ENCODE data around the gene PLD1.
A peak's percentile ranks its signal among the peaks of the same experiment; 100 is the strongest.

The PLD1 gene

DNA sequence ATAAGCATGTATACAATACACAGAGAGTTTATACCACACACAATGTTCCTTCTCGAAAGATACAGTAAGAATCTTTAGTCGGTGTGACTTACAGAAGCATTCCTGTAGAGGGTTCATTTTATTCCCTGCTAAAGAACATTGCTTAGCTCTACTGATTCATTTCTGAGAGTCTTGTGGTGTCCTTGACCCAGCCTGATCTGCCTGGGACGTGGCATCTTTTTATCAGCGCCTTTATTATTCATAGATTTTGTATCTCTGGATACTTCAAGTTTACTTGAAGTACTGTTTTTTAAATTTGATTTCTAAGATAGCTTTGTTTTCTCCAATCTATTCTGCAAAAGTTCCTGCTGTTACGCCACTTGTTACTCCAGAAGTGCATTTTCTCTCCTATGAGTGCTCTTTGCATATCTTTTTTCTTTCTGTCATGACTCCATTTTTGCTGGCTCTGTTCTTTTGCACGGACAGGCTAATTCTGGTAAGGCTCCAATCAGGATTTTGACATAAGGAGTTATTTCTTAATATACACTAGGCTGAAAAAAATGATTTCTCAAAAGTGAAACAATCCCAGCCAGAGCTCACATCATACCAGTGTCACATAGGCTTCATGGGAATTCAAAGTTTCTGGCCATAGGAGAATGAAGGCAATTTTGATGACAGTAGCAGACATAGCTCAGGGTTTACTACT lies 235.6 kb downstream of the PLD1 start:
- no peak for DNase-seq (ENCODE audit: extremely low spot score)
- TF ChIP-seq, protein P1, sequence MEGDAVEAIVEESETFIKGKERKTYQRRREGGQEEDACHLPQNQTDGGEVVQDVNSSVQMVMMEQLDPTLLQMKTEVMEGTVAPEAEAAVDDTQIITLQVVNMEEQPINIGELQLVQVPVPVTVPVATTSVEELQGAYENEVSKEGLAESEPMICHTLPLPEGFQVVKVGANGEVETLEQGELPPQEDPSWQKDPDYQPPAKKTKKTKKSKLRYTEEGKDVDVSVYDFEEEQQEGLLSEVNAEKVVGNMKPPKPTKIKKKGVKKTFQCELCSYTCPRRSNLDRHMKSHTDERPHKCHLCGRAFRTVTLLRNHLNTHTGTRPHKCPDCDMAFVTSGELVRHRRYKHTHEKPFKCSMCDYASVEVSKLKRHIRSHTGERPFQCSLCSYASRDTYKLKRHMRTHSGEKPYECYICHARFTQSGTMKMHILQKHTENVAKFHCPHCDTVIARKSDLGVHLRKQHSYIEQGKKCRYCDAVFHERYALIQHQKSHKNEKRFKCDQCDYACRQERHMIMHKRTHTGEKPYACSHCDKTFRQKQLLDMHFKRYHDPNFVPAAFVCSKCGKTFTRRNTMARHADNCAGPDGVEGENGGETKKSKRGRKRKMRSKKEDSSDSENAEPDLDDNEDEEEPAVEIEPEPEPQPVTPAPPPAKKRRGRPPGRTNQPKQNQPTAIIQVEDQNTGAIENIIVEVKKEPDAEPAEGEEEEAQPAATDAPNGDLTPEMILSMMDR (IDR thresholded peaks at IDR 0.05; ENCODE audit: control extremely low read depth, extremely low read depth, low read depth, missing control alignments), result no peak
- ChIA-PET POLR2A (no interaction called here), CTCF (interaction anchor here (0.8 to 2.4 kb wide), 6 partner anchors 9 to 613 kb away, joined by 3 to 17 read pairs (median 4); no protein-coding TSS in a partner anchor)

DNA sequence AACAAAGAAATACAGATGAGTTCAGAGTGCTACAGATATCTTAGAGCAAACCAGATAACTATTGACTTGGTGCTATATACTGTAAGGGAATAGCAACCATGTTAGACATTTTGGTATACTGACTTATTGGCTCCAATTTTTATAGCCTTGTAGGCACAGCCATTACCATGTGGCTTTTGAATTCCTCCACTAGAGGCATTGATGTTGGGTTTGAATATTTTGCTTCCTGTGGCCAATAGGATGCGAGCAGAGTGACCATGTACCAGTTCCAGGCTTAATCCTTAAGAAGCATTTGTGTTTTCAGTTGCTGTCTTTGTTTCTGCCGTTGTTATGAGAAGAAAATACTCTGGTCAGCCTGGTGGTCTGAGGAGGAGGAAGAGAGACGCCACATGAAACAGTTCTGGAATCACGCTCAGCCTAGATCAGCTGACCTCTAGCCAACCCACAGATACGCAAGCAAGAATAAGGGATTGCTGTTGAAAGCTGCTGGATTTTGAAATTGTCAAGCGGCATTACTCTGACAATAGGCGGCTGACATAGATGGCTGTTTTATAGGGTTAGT lies 240.6 kb downstream of the PLD1 start:
- ChIA-PET CTCF (no interaction called here), POLR2A (no interaction called here)
- TF ChIP-seq, protein P1 (IDR thresholded peaks at IDR 0.05; ENCODE audit: control extremely low read depth, extremely low read depth, low read depth, missing control alignments), result no peak
- no peak for DNase-seq (ENCODE audit: extremely low spot score)

DNA sequence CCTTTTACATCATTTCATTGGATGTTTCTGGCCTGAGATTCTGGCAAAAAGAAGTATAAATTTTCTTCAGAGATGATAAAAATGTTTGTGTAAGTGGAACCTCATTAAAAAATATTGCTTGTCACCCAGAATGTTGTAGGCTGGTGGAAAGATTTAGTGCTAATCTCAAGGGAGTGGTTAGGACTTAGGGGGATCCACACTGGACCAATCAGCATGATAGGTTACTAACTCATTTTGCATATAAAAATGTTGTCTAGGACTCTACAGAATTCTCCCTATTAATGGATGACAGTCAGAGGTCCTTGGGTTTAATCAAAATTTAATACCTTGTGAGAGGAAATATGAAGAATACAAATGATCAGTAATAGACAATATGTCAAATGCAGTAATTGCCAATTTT lies 241.5 kb downstream of the PLD1 start:
- DNase-seq (ENCODE audit: extremely low spot score), result no peak
- CTCF ChIA-PET, result no interaction called here
- TF ChIP-seq, protein P1 (IDR thresholded peaks at IDR 0.05; ENCODE audit: control extremely low read depth, extremely low read depth, low read depth, missing control alignments), result no peak
- POLR2A ChIA-PET, result no interaction called here

DNA sequence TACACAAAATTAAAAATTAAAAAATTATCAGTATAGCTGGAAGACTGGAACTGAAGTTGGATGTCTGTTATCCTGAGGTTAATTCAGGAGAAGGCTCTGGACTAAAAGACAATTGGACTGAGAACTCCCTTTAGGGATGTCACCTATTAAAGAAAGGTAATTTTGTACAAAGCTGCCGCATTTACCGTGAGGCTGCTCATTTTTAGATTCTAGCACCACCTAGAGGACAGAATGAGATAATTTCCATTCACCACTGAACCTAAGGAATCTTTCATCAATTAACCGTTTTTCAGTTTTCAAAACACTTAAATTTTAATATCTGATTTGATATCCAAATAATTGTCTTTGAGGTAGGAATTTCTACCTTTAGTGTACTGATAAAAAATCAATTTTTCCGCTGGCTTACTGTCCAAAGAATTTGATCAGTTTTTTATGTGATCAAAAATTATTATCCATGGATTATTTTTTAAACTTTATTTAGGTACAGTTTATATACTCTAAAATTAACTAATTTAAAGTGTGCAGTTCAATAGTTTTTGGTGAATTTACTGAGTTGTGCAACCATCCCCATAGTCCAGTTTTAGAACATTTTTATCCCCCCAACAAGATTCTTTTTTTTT lies 243.4 kb downstream of the PLD1 start:
- DNase-seq (ENCODE audit: extremely low spot score), result peak; percentile 56
- ChIA-PET CTCF (interaction anchor here (0.7 to 6.2 kb wide), 46 partner anchors 8 to 1153 kb away, joined by 3 to 75 read pairs (median 4); no protein-coding TSS in a partner anchor), POLR2A (no interaction called here)
- TF ChIP-seq, protein P1 (IDR thresholded peaks at IDR 0.05; ENCODE audit: control extremely low read depth, extremely low read depth, low read depth, missing control alignments), result peak; percentile 63

DNA sequence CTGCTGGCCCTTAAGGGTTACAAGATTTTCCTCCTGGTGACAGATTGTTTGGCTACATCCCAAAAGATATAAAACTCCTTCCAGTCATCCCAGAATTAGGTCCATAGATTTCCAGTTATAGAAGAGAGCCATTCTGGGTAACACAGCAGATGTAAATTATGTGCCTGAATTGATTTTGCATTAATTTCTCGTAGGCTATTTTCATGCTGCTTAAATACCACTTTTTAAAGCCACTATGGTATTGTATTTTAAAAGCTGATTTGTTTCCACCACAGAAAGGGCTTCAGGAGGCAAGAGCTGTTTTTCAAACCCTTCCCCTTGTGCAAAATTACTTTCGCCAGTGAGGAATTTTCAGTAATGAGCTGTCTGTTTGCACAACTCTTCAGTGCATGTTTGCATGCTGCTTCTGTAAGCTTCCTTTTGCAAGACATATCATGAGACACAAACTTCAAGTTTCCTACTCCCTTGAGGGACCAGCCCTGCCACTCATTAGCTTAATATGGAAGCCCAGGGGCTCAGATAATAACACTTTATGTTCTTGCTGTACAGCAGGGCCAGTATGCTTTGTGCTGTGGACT lies 244.7 kb downstream of the PLD1 start:
- ChIA-PET CTCF (interaction anchor here (0.8 to 6.2 kb wide), 43 partner anchors 8 to 1117 kb away, joined by 3 to 75 read pairs (median 4); partner anchors contain the start of gene RPL22L1), POLR2A (no interaction called here)
- DNase-seq (ENCODE audit: extremely low spot score), result no peak
- TF ChIP-seq, protein P1 (IDR thresholded peaks at IDR 0.05; ENCODE audit: control extremely low read depth, extremely low read depth, low read depth, missing control alignments), result no peak

DNA sequence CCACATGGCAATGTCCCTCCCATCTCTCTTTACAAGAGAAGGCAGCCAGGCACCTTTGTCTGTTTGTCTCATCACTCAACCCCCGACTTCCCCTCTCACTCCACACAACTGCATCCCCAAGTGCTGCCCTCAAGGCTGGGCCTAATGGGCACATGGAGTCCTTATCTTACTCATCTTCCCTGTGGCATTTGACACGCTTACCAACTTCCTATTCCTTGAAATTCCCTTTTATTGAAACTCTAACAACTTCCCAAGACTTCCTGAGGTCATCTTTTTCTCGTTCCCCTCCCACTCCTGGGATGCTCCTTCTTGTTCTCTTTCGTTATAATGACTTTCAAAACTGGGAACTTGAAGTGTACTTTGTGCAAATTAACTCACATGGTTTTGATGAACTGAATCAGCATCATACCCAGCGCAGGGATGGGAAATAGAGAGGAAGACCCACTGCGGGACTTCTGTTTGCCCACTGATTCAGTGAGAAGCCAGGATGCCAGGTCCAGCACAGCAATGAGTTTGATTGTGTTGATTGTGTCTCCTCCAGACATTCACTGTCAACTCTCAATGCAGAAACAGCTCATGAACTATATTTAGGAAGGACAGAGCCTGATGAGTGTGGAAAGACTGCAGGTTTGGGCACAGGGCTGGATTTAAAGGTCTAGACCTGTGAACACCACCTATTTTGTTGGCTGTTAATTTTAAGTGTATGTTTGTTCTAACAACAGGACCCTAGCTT lies 245.4 kb downstream of the PLD1 start:
- TF ChIP-seq, protein P1 (IDR thresholded peaks at IDR 0.05; ENCODE audit: control extremely low read depth, extremely low read depth, low read depth, missing control alignments), result no peak
- ChIA-PET CTCF (interaction anchor here (0.8 to 6.2 kb wide), 23 partner anchors 7 to 695 kb away, joined by 3 to 75 read pairs (median 8); partner anchors contain the start of gene RPL22L1), POLR2A (no interaction called here)
- no peak for DNase-seq (ENCODE audit: extremely low spot score)

Measured in GM10248 (cell line).